GM08714 (cell line): ENCODE data around the gene FAM111A.

Experiments used
- H3K4me3 ChIP-seq: fragments of 200-500 bp; sonication (Bioruptor generic); 2 replicates; pipeline ENCODE4 v1.5.1; 2014; ENCODE audit warnings: mild to moderate bottlenecking, low read length, inconsistent platforms
- ZNF274 ChIP-seq: IDR thresholded peaks from 2 replicates; pipeline ENCODE4 v1.6.1; 2012; ENCODE audit warnings: mild to moderate bottlenecking, low read depth, low read length

Gene FAM111A

DNA sequence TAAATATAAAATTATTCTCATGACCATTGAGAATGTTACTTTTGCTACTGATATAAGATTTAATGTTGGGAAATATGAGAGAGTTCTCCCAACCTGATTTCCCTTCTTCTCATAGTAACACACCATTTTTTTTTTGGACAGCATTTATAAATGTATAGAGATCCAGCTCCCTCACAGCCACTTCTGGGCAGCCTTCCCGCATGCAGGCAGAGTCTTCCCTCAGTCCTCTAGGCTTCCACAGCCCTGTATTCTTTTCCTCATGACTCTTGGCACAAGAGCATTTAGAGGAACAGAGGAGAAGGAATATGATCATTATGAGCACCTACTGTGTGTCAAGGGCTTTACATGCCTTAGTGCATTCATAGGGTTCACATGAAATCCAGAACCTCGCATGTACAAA, 38.3 kb downstream of the FAM111A start:
- no peak overlapping the region for H3K4me3 ChIP-seq
- no peak for TF ChIP-seq ZNF274

DNA sequence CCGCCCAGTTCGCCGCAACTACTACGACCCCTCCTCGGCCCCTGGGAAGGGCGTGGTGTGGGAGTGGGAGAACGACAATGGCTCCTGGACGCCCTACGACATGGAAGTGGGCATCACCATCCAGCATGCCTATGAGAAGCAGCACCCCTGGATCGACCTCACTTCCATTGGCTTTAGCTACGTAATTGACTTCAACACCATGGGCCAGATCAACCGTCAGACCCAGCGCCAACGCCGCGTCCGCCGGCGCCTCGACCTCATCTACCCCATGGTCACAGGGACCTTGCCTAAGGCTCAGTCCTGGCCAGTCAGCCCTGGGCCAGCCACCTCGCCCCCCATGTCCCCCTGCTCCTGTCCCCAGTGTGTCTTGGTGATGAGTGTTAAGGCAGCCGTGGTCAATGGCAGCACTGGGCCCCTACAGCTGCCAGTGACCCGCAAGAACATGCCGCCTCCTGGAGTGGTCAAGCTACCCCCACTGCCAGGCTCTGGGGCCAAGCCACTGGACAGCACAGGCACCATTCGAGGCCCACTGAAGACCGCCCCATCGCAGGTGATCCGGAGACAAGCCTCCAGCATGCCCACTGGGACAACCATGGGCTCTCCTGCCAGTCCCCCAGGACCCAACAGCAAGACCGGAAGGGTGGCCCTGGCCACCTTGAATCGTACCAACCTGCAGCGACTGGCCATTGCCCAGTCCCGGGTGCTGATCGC, 39.2 kb downstream of the FAM111A start:
- TF ChIP-seq ZNF274, result no peak
- no peak overlapping the region for H3K4me3 ChIP-seq

DNA sequence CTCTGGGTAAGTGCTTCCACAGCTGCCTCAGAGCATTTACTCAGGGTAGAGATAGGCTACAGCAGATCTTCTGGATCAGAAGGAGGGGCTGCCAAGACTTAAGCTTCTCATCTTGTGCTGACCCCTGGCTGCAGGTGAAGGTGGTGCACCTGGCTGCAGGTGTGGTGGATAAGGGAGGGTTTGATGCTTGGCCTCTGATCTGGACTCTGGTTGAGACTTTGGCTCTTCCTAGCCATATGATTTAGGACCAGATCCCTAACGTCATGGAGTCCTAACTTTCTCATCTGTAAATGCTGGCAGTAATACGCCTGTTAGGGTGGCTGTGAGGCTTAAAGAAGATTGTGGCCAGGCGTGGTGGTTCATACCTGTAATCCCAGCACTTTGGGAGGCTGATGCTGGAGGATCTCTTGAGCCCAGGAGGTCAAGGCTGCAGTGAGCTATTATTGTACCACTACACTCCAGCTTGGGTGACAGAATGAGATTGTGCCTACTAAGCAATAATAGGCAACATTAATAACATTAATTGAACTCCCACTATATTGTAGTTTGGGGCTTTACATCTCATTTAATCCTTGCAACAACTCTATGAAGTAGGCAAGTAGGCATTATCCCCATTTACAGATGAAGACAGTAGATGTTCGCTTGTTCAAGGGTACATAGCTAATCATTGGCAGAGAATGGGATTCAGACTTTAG, 39.9 kb downstream of the FAM111A start:
- H3K4me3 ChIP-seq, result no peak overlapping the region
- TF ChIP-seq ZNF274, result no peak

- TF ChIP-seq ZNF274, result no peak
- no peak overlapping the region for H3K4me3 ChIP-seq
These were observed 41.1 kb downstream of the FAM111A start for GRCh38 chr11:59183771-59184170.

DNA sequence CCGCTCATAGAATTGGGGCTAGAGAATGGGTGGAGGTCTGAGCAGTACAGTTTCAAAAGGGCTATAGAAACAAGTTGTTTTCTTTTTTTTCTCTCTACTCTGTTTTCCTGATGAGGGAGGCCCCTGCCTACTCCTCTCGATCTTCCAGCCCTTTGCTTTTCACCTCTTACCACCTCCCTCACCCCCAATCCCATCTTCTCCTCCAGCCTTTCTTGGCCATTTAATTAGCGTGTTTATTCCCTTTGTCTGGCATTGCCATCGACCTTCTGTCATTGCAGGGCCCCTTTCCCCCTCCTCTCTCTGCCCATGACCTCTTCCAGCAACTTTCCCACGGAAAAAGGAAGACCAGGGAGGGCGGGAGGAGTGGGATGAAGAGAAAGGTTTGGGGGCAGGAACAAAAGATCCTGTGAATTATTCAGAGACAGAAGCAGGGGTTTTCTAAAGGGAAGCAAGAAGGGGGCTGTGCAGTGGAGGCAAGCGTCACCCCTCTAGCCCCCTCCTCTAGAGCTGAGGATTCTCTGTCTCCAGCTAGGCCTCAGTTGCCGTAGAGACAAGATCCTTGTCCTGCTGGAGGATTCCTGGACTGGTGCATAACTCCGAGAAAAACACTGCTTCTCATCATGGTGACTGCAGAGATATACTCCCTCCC, 42.2 kb downstream of the FAM111A start:
- no peak for TF ChIP-seq ZNF274
- no peak overlapping the region for H3K4me3 ChIP-seq

DNA sequence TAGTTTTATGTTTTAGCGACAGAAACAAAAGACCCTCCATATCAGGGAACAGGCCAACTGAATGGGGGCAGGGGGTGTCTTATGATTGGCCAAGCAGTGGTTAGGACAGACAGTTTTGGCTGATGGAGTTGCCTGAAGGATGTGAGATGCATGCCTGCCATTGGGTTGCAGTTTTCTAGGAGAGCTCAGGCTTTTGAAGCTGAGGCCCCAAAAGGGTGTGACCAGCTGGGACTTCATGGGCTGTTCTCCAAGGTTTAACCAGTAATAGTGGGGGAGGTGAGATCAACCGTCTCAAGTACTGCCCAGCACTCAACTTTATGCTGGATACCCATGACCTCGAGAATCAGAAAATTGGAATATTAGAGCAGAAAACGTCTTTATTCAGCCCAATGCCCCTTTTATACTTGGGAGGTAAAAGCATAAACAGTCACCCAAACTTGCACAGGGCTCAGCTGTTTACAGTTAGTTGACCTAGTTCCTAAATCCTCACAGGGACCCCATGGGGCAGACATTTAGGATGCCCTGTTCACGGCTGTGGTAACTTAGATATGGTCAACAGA, 42.8 kb downstream of the FAM111A start:
- no peak for TF ChIP-seq ZNF274
- H3K4me3 ChIP-seq, result no peak overlapping the region

DNA sequence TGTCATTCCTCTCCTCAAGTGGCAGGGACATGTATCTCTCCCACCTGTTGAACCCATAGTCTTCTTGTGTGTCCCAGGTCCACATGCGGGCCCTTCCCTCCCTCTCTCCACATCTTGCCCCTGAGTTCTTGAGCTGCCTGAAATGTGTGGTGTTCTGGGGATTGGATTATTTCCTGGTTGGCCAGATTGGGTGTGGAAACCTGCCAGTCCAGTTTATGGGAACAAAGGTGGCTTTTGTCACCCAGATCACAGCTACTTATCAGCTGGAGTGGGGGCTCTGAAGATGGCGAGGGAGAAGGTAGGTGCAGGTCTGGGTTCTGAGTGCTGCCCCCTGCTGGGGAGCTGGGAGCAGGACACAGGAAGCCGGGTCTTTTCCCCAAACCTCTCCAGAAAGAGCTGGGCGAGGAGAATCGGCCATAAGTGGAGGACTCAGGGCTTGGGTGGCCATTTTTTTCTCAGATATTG, 43.5 kb downstream of the FAM111A start:
- H3K4me3 ChIP-seq, result no peak overlapping the region
- no peak for TF ChIP-seq ZNF274

DNA sequence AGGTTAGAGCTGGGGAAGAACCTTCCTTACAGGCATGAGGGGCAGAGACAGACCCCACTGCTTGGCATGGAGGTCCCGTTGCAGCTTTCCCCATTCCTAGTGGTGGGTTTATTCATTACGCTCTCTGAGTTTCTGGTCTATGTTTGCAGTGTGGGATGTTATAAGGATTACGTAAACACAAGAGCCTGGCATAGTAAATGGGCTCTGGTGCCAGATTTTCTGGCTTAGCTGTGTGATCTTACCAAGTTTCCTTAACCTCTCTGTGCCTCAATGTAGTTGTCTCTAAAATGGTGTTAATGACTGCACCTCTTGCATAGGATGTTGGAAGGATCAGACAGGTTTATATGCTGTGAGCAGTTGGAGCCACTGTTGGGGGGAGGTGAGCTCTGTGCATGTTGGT, 44.4 kb downstream of the FAM111A start:
- TF ChIP-seq ZNF274, result no peak
- no peak overlapping the region for H3K4me3 ChIP-seq

DNA sequence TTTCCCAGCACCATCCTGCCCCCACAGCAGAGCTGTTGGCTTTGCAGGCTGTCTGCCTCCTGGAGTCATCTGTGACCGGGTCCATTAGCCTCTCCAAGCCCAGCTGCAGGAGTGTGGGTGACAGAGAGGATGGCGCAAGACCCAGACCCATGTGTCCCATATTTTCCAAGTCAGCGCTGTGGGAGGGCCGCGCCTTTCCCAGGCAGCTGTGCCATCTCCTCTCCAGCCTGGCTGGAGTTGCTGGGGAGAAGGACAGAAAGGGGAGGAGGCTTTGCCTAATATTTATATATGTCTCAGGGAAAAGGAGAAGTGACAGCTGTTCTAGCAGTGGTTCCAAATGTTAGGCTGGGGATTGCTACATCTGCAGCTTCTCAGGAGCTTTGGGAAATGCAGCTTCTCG, 44.9 kb downstream of the FAM111A start:
- no peak overlapping the region for H3K4me3 ChIP-seq
- TF ChIP-seq ZNF274, result no peak

DNA sequence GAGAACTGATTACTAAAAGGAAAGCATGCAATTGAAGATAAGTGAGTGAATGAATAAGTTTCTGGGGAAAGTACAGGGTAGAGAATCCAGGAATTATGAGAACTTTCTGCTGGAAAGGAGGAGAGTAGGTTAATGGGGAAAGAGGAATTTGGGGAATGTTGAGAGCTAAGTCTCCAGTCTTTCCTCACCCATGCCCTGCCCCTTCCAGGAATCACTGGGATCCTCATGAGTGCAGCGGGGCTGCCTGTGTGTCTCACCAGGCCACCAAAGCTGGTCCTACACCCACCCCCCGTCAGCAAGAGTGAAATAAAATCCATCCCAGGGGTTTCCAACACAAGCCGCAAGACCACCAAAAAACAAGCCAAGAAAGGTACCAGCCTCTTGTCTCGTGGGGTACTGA, 46.3 kb downstream of the FAM111A start:
- no peak for TF ChIP-seq ZNF274
- H3K4me3 ChIP-seq, result no peak overlapping the region

GRCh38 chr11:59189986-59190385, 47.3 kb downstream of the FAM111A start:
- TF ChIP-seq ZNF274, result no peak
- H3K4me3 ChIP-seq, result no peak overlapping the region

GRCh38 chr11:59191095-59191494, 48.4 kb downstream of the FAM111A start:
- no peak overlapping the region for H3K4me3 ChIP-seq
- TF ChIP-seq ZNF274, result no peak

DNA sequence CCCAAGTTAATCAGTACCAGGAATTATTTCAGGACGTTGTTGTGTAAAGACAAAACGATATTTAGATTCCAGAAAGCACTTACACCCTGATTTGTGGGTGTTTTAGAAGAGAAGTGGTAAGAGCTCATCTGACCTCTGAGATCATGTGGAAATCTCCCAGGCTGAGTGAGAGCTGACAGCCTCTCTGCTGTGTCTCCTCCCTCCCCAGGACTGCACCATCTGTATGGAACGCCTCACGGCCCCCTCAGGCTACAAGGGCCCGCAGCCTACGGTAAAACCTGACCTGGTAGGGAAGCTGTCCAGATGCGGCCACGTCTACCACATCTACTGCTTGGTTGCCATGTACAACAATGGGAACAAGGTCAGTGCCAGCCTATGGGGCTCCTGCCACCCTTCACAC, 49.2 kb downstream of the FAM111A start:
- no peak for TF ChIP-seq ZNF274
- no peak overlapping the region for H3K4me3 ChIP-seq

DNA sequence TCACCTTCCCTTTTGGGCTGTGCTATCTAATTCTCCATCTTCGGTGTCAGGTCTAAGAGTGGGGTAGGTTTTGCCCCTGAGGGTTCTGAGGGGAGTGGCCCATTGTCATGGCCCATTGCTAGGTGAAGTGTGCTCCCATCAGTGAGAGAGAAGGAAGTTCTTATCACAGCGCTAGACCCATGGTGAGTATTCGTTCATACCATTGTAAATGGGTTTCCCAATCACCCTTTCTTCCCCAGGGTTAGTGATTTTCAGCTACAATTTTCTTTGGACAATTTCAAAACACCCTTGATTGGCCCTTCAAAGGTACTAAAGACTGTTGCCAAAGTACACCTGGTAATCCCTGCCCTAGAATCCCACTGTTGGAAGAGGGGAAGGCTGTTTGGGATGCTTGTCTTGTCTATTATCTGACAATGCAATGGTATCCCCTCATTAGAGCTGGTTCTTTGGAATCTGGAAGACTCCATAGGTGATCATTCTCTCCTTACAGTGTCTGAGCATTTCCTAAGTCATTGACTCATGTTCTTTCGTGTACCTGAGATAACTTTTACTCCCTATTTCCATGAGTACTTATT, 49.9 kb downstream of the FAM111A start:
- TF ChIP-seq ZNF274, result no peak

More for the DNA sequence above, 49.9 kb downstream of the FAM111A start:
- no peak overlapping the region for H3K4me3 ChIP-seq
